CD14-positive monocyte (primary cell): Measurements from ENCODE around the gene CRAMP1. TPM values are rescaled to one million over a fixed set of nuclear protein-coding genes. Genes with fewer than 3 reads are reported as not detected.

Experiments used
- DNase-seq, 3 donors: peaks; one replicate each; pipeline ENCODE4 v3.0.0-alpha.2; 2011 to 2022
- H2AFZ ChIP-seq: 2 replicates; pipeline ENCODE4 v1.6.0; 2012; ENCODE audit warnings: mild to moderate bottlenecking, low read depth, low read length, inconsistent platforms; ENCODE audit not compliant: insufficient read depth, poor library complexity, severe bottlenecking
- H3K27ac ChIP-seq, 2 donors: 1 replicate in 1 of 2; 2 replicates in 1 of 2; pipeline ENCODE4 v1.5.1; 2012 to 2013; ENCODE audit warnings: low read length in 2 of 2, control low read depth in 1 of 2, inconsistent platforms in 1 of 2, low read depth in 1 of 2, mild to moderate bottlenecking in 1 of 2
- H3K27me3 ChIP-seq, 2 donors: one replicate each; pipeline versions ENCODE4 v1.6.0 to v1.6.1; 2011 to 2013; ENCODE audit warnings: low read length in 2 of 2; ENCODE audit not compliant: control insufficient read depth in 2 of 2, insufficient read depth in 2 of 2
- H3K36me3 ChIP-seq, 2 donors: replicated peaks in 1 of 2; 1 replicate in 1 of 2; 2 replicates in 1 of 2; pipeline versions ENCODE4 v1.5.1 to v1.6.1; 2012 to 2013; ENCODE audit warnings: low read length in 2 of 2, control low read depth in 1 of 2, inconsistent platforms in 1 of 2, mild to moderate bottlenecking in 1 of 2; ENCODE audit not compliant: insufficient read depth in 2 of 2, control insufficient read depth in 1 of 2
- H3K4me1 ChIP-seq, 2 donors: 1 replicate in 1 of 2; 2 replicates in 1 of 2; pipeline versions ENCODE4 v1.5.1 to v1.6.1; 2012 to 2013; ENCODE audit warnings: low read length in 2 of 2, control low read depth in 1 of 2, inconsistent platforms in 1 of 2, mild to moderate bottlenecking in 1 of 2, moderate library complexity in 1 of 2; ENCODE audit not compliant: insufficient read depth in 2 of 2, control insufficient read depth in 1 of 2
- H3K4me2 ChIP-seq: replicated peaks from 2 replicates; pipeline ENCODE3; 2012; ENCODE audit warnings: low read length, moderate library complexity, mild to moderate bottlenecking; ENCODE audit not compliant: poor library complexity, severe bottlenecking; ENCODE audit errors: extremely low read depth
- H3K4me3 ChIP-seq, 3 experiments: fragments of 200-600 bp in 1 of 3; sonication (generic) in 1 of 3; replicated peaks in 1 of 3; 1 replicate in 2 of 3; 2 replicates in 1 of 3; pipeline ENCODE4 v1.5.1; 2011 to 2013; ENCODE audit warnings: low read length in 3 of 3, mild to moderate bottlenecking in 3 of 3, control low read depth in 2 of 3, low read depth in 2 of 3, inconsistent platforms in 1 of 3, moderate library complexity in 1 of 3
- H3K79me2 ChIP-seq: 2 replicates; pipeline ENCODE4 v1.6.0; 2012; ENCODE audit warnings: mild to moderate bottlenecking, control low read depth, inconsistent platforms, low read length, moderate library complexity; ENCODE audit not compliant: insufficient read depth
- H3K9ac ChIP-seq: 2 replicates; pipeline ENCODE4 v1.6.0; 2017; ENCODE audit warnings: low read length, mild to moderate bottlenecking; ENCODE audit not compliant: insufficient read depth, poor library complexity, severe bottlenecking
- H3K9me3 ChIP-seq, 2 donors: replicated peaks in 1 of 2; 1 replicate in 1 of 2; 2 replicates in 1 of 2; pipeline versions ENCODE4 v1.5.1 to v1.6.1; 2012 to 2013; ENCODE audit warnings: low read length in 2 of 2, control low read depth in 1 of 2; ENCODE audit not compliant: control insufficient read depth in 1 of 2, insufficient read depth in 1 of 2
- H4K20me1 ChIP-seq: 2 replicates; pipeline ENCODE4 v1.6.0; 2012; ENCODE audit warnings: mild to moderate bottlenecking, low read length, control low read depth, moderate library complexity; ENCODE audit not compliant: insufficient read depth
- H3K27ac Mint-ChIP-seq, 7 donors: one replicate each; pipeline ENCODE4 v1.8.0; 2020; ENCODE audit warnings: mild to moderate bottlenecking in 7 of 7, mixed read lengths in 7 of 7, moderate library complexity in 6 of 7, inconsistent platforms in 2 of 7
- H3K27me3 Mint-ChIP-seq, 3 donors: one replicate each; pipeline ENCODE4 v1.8.0; 2021 to 2022; ENCODE audit warnings: low read depth in 3 of 3, mild to moderate bottlenecking in 3 of 3, mixed read lengths in 3 of 3, moderate library complexity in 3 of 3, inconsistent platforms in 1 of 3
- H3K36me3 Mint-ChIP-seq, 2 donors: one replicate each; pipeline ENCODE4 v1.8.0; 2020; ENCODE audit warnings: mixed read lengths in 2 of 2, inconsistent platforms in 1 of 2, mild to moderate bottlenecking in 1 of 2
- H3K4me1 Mint-ChIP-seq: one replicate; pipeline ENCODE4 v1.8.0; 2020; ENCODE audit warnings: mild to moderate bottlenecking, mixed read lengths
- H3K4me3 Mint-ChIP-seq, 2 donors: one replicate each; pipeline ENCODE4 v1.8.0; 2020; ENCODE audit warnings: mild to moderate bottlenecking in 2 of 2, mixed read lengths in 2 of 2, moderate library complexity in 1 of 2
- H3K9me3 Mint-ChIP-seq, 7 donors: one replicate each; pipeline ENCODE4 v1.8.0; 2020 to 2022; ENCODE audit warnings: mixed read lengths in 7 of 7, mild to moderate bottlenecking in 6 of 7, moderate library complexity in 6 of 7, inconsistent platforms in 2 of 7
- CTCF ChIP-seq: fragments of 200-600 bp; IDR thresholded peaks from one replicate; pipeline ENCODE4 v1.8.0; 2022; ENCODE audit warnings: antibody characterized with exemption, mild to moderate bottlenecking
- WGBS: methylation state at CpG from one replicate; pipeline ENCODE4 v1.1.5; 2013; ENCODE audit warnings: missing lambda C conversion rate; ENCODE audit not compliant: insufficient coverage; 5-methylcytosine and 5-hydroxymethylcytosine counted together
- intact Hi-C, 2 donors: fragments of 100-400 bp; cut with micrococcal nuclease; formaldehyde crosslinking; loops; one replicate each; pipeline versions ENCODE4 v1.15.0 to v1.15.1; 2023
- polyA plus RNA-seq, 3 donors: library from polyadenylated mRNA; depleted of rRNA in 1 of 3; unstranded in 2 of 3; stranded (reverse) in 1 of 3; fragments of 300-500 nt in 2 of 3; fragments of >200 nt in 1 of 3; fragmentation: Illumina TruSeq in 2 of 3; gene quantifications; 1 replicate in 2 of 3; 2 replicates in 1 of 3; pipeline ENCODE4 v1.2.3, GENCODE V29; 2012 to 2021

Gene CRAMP1
- polyA plus RNA-seq, 3 donors = 0.46 to 12.3 (median 1.0) TPM

GRCh38 chr16:1610899-1611632 lies 1.1 kb upstream of the CRAMP1 start:
- H3K4me3 ChIP-seq = peak overlapping the region in 1 of 3 experiments; percentile 85
- DNase-seq = no peak
- H3K4me2 ChIP-seq = peak overlapping the region; percentile 97
- peaks cover 28% of the 10 kb centered on the region for H3K79me2 ChIP-seq
- no peak for TF ChIP-seq CTCF
- peaks cover 42 to 51% of the 10 kb centered on the region in 2 donors for H3K4me1 ChIP-seq
- H3K9me3 Mint-ChIP-seq = peaks cover 3 to 25% (median 18%) of the 10 kb centered on the region in 7 donors
- H3K9me3 ChIP-seq = peaks cover 0 to 13% of the 10 kb centered on the region in 2 donors
- peaks cover 0 to 7% of the 10 kb centered on the region in 2 donors for H3K36me3 ChIP-seq
- H3K36me3 Mint-ChIP-seq = peaks cover 22 to 23% of the 10 kb centered on the region in 2 donors
- peak overlapping the region; percentile 85 to 98 (median 94) for H3K27ac Mint-ChIP-seq
- WGBS = 1% methylated on average over 48 of the region's 60 CpGs
- H3K9ac ChIP-seq = no peak overlapping the region
- peak overlapping the region in 1 of 2 donors; percentile 63 for H3K27ac ChIP-seq
- peaks cover 26% of the 10 kb centered on the region for H4K20me1 ChIP-seq
- H3K4me3 Mint-ChIP-seq = peak overlapping the region; percentile 20 to 64
- peaks cover 39% of the 10 kb centered on the region for H3K4me1 Mint-ChIP-seq
- H3K27me3 Mint-ChIP-seq = peaks cover 18 to 23% (median 21%) of the 10 kb centered on the region in 3 donors
- peak overlapping the region; percentile 95 for H2AFZ ChIP-seq
- intact Hi-C loops = loop anchor here (5.0 to 10.0 kb wide), 5 partner anchors 64 to 189 kb away; partner anchors contain the start of genes CLCN7 (in 1 of the 2), JPT2 (in 1 of the 2), MAPK8IP3 (in 1 of the 2) and UQCC4 (in 1 of the 2)
- H3K27me3 ChIP-seq = peaks cover 6 to 21% of the 10 kb centered on the region in 2 donors

GRCh38 chr16:1613211-1613622 lies 1.1 kb downstream of the CRAMP1 start:
- Mint-ChIP-seq H3K27me3 (peaks cover 22 to 23% (median 23%) of the 10 kb centered on the region in 3 donors), H3K27ac (peak overlapping the region; percentile 18 to 88 (median 75)), H3K9me3 (peaks cover 3 to 25% (median 18%) of the 10 kb centered on the region in 7 donors), H3K4me3 (peak overlapping the region; percentile 89 to 94), H3K4me1 (peaks cover 39% of the 10 kb centered on the region), H3K36me3 (peaks cover 36 to 41% of the 10 kb centered on the region in 2 donors)
- Histone ChIP-seq H4K20me1 (peaks cover 36% of the 10 kb centered on the region), H3K4me3 (peak overlapping the region; percentile 59 to 80 (median 63)), H3K27ac (no peak overlapping the region), H3K79me2 (peaks cover 48% of the 10 kb centered on the region), H3K4me2 (peak overlapping the region; percentile 94), H3K9ac (peak overlapping the region; percentile 72), H3K9me3 (peaks cover 0 to 13% of the 10 kb centered on the region in 2 donors), H3K36me3 (peaks cover 8 to 27% of the 10 kb centered on the region in 2 donors), H3K4me1 (peaks cover 42 to 51% of the 10 kb centered on the region in 2 donors), H3K27me3 (peaks cover 6 to 21% of the 10 kb centered on the region in 2 donors), H2AFZ (no peak overlapping the region)
- WGBS = under 1% methylated on average over 16 of the region's 20 CpGs
- DNase-seq = no peak
- TF ChIP-seq CTCF = no peak
- intact Hi-C loops = loop anchor here (5.0 to 10.0 kb wide), 5 partner anchors 62 to 191 kb away; partner anchors contain the start of genes CLCN7 (in 1 of the 2), JPT2 (in 1 of the 2), MAPK8IP3 (in 1 of the 2) and UQCC4 (in 1 of the 2)
